Dedifferentiated amniotic fluid mesenchymal stem cell (primary cell): Measurements from ENCODE around the gene DAPP1.

Experiments used
- DNase-seq: peaks from one replicate; pipeline ENCODE4 v3.0.0-alpha.2; 2016; ENCODE audit errors: extremely low spot score

DAPP1 gene

GRCh38 chr4:99853999-99854398 is 37.4 kb downstream of the DAPP1 start:
- no peak for DNase-seq

GRCh38 chr4:99855678-99856077 is 39.1 kb downstream of the DAPP1 start:
- no peak for DNase-seq

- peak; percentile 47 for DNase-seq
These were observed 39.5 kb downstream of the DAPP1 start for GRCh38 chr4:99856166-99856565.

GRCh38 chr4:99857307-99857706 is 40.7 kb downstream of the DAPP1 start:
- no peak for DNase-seq

GRCh38 chr4:99859618-99860017 is 43.0 kb downstream of the DAPP1 start:
- DNase-seq: no peak

GRCh38 chr4:99860521-99860920 is 43.9 kb downstream of the DAPP1 start:
- no peak for DNase-seq

GRCh38 chr4:99861120-99861905 is 44.7 kb downstream of the DAPP1 start:
- no peak for DNase-seq

GRCh38 chr4:99863804-99864203 is 47.2 kb downstream of the DAPP1 start:
- DNase-seq: peak; percentile 31

- DNase-seq: peak; percentile 79
These were observed 51.5 kb downstream of the DAPP1 start for GRCh38 chr4:99868126-99868596.

GRCh38 chr4:99872570-99872969 is 55.9 kb downstream of the DAPP1 start:
- no peak for DNase-seq

GRCh38 chr4:99875071-99875470 is 58.4 kb downstream of the DAPP1 start:
- no peak for DNase-seq

GRCh38 chr4:99876946-99877345 is 60.3 kb downstream of the DAPP1 start:
- DNase-seq: no peak

GRCh38 chr4:99878604-99879003 is 62.0 kb downstream of the DAPP1 start:
- DNase-seq: no peak

GRCh38 chr4:99879458-99879857 is 62.8 kb downstream of the DAPP1 start:
- DNase-seq: no peak

- peak; percentile 55 for DNase-seq
These were observed 68.5 kb downstream of the DAPP1 start for GRCh38 chr4:99885063-99885664.

GRCh38 chr4:99885687-99886086 is 69.1 kb downstream of the DAPP1 start:
- no peak for DNase-seq

GRCh38 chr4:99886146-99886545 is 69.5 kb downstream of the DAPP1 start:
- no peak for DNase-seq

GRCh38 chr4:99887837-99888236 is 71.2 kb downstream of the DAPP1 start:
- no peak for DNase-seq

- DNase-seq: no peak
These were observed 74.7 kb downstream of the DAPP1 start for GRCh38 chr4:99891351-99891750.

GRCh38 chr4:99893029-99893428 is 76.4 kb downstream of the DAPP1 start:
- DNase-seq: no peak

- no peak for DNase-seq
These were observed 77.2 kb downstream of the DAPP1 start for GRCh38 chr4:99893839-99894160.

GRCh38 chr4:99894161-99894997 is 77.8 kb downstream of the DAPP1 start, which contains the start of gene LAMTOR3:
Gene LAMTOR3, minus strand, starts transcription at chr4:99894427. Its CDS starts 464 bp downstream, at chr4:99893963.
- DNase-seq: peak; percentile 86
